TTC549 (cell line): Measurements from ENCODE around the gene SLC5A2.
"Not testable (repeated sequence)": the region's sequence is repeated elsewhere in the genome, so short reads cannot be mapped to it uniquely, and the experiment has no call there.

Experiments
- FAIRE-seq: peaks from 2 replicates; lab custom pipeline; 2012; peaks lifted over from hg19 to GRCh38; lab: Jason Lieb, UNC

SLC5A2 gene

DNA sequence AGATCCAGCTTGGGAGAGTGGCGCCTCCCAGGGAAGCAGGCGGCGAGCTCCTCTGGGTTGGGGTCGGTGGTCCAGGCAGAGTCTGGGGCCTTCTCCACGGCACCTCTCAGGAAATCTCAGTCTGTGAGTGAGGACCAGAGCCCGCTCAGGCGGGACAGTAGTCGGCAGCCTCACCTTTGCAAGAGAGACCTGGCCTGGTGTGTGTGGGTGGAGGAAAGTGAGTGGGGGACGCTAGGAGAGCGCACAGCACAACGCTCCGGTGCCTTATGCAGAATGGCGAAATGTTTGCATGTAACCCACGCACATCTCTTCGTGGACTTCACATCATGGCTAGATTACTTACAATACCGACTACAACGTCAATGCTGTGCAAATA is 47.0 kb downstream of the SLC5A2 start:
- FAIRE-seq, result no peak

DNA sequence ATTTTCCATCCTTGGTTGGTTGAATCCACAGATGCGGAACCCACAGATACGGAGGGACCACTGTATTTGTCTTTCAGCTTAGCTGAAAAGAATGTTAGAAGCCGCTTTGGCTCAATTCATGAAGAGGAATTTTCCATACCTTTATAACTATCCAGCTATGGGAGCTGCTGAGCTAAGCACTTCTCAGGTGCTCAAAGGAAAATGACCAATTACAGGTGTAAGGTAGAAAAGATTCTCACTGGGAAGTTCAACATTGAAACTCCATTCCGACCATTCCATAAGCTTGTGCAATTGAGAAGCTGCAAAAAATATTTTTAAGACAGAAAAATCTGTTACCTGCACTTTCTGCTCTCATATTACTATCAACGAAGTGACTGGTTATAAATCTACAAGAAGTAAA is 47.5 kb downstream of the SLC5A2 start:
- FAIRE-seq, result no peak

DNA sequence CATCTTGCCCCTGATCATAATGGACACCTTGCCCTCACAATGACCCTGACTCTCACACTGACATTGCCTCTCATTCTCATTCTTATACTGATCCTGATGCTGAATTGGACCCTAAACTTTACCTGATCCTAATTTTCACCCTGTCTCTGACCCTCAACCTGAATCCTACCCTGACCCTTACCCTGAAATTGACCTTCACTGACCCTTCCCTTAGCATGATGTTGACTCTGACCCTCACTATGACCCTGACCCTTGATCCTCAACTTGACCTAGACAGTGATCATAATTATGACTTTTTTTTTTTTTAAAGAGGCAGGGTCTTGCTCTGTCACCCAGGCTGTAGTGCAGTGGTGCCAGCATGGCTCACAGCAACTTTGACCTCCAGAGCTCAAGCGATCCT is 48.2 kb downstream of the SLC5A2 start:
- no peak for FAIRE-seq

DNA sequence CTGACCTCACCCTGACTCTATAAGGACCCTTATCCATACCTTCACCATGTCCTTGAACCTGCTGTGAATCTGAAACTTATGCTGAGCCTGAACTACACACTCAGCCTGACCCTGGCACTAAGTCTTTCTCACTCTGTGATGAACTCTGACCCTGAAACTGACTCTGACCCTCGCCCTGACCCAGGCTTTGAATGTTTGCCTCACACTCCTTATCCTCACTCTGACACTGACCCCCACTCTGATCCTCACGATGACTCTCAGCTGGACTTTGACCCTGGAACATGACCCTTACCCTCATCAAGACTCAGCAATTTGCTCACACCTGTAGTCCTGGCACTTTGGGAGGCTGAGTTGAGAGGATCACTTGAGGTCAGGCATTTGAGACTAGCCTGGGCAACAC is 49.2 kb downstream of the SLC5A2 start:
- FAIRE-seq, result no peak

DNA sequence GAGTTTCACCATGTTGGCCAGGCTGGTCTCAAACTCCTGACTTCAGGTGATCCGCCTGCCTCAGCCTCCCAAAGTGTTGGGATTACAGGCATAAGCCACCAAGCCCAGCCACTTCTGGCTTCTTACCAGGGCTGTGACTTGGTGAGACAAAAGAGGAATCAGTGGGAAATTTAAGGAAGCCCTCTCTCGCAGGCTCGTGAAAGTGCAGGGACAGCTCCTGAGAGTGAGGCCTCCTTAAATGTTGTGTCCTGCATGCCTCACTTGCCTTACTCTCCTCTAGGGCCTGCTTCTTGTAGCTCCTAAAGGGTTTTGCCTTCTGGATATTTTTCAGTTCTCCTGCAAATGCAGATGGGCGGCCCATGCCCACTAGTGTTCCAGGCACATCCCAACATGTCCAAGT is 50.0 kb downstream of the SLC5A2 start:
- no peak for FAIRE-seq

DNA sequence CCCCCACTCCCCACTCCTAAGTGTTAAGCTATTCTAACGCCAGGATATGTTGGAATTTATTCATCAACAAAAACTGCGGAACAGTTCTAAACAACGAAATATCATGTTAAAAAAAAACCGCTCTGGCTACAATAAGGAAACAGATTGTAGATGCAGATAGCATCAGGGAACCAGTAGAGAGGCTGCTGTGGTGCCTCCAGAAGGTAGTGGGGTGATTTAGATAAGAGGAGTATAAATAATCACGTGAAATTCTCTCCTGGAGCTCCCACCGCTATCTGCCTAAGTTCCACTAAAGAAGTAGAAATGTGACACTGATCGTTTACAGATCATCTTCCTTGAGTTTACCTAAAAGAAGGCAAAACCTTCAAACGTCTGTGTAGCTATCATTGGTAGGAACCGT is 52.8 kb downstream of the SLC5A2 start:
- no peak for FAIRE-seq

DNA sequence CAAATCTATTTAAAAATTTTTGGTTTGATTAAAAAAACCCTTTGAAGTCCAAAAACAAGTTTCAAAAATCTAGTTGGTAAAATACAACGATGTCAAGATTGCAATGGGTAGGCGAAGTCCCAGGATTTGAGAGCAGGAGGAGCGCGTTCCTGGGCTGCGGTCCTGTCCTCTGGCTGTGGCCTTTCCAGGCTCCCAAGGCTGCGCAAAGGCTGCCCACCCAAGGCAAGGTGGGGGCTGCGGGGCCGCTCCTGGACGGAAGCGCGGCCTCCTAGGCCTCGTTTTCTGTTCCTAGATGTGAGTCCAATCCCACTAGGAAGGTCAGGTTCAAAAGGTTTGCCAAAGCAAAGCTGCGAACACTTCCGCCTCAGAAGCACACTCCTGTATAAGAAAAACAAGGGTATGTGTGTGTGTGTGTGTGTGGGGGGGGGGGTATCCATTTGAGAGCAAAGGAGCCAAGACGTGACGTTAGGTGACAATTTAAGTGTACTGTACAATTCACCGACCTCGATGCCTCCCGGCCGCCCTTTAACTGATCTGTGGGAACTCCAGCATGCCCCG is 54.0 kb downstream of the SLC5A2 start:
- FAIRE-seq, result no peak

DNA sequence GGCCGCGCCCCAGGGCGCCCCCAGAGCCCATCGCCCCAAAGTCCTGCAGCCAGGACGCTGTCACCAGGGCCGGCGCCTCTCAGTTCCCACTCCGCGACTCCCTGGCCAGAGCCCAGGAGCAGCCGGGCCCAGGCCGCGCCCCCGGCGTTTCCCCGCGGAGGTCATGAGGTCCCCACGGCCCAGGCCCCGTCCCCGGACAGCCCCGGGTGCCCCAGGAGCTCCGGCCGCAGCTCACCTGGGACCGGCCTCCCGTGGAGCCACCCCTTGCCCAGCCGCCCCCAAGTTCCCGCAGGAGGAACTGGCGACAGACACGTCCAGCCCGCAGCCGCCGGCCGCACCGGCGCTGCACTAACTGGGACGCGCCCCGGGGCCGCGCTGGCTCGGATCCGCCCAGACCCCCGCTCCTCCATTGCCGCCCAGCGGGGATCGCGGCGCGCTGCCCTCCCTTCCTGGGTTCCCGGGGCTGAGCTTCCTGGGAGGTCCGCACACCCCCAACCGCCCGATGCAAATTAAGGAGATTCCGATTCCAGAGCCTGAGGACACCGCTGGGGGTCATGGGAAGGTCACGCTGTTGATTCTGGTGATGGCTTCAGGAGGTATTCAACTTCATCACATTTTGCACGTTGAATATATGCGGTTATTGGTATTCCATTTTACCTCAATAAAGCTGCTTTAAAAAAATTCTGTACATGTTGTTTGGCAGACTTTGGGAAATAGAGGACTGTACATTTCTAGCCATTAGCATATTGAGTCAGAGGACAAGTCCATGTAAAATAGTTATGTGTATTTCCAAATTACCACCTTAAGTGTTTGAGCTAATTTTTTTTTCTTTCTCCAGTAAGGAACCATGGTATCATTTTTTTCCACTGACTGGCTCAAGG is 54.7 kb downstream of the SLC5A2 start:
- FAIRE-seq, result no peak

DNA sequence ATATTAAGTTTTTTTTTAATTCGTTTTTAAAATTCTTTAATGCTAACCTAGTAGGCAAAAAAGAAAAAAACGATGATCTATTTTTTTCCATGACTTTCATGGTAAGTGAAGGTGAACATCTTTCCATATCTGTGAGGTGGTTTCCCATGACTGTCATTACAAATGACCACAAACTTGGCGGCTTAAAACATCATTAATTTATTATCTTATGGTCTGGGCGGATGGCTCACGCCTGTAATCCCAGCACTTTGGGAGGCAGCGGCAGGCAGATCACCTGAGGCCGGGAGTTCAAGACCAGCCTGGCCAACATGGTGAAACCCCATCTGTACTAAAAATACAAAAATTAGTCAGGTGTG is 55.3 kb downstream of the SLC5A2 start:
- FAIRE-seq, result not testable (repeated sequence)

DNA sequence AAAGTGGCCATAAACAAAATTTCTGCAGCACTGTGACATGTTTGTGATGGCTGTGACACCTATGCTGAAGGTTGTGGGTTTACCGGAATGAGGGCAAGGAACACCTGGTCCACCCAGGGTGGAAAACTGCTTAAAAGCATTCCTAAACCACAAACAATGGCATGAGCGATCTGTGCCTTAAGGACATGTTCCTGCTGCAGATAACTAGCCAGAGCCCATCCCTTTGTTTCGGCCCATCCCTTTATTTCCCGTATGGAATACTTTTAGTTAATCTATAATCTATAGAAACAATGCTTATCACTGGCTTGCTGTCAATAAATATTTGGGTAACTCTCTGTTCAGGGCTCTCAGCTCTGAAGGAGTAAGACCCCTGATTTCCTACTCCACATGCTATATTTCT is 56.8 kb downstream of the SLC5A2 start:
- not testable (repeated sequence) for FAIRE-seq
